Fibroblast of skin of abdomen (primary cell): ENCODE measurements around the gene SHANK1.

Source experiments
- DNase-seq: peaks from one replicate; pipeline ENCODE4 v3.0.0-alpha.2; 2013

Gene SHANK1

GRCh38 chr19:50679177-50680125, 40.2 kb downstream of the SHANK1 start:
- peak; percentile 60 for DNase-seq

GRCh38 chr19:50678323-50678722, 41.3 kb downstream of the SHANK1 start:
- no peak for DNase-seq

GRCh38 chr19:50677636-50678035, 42.0 kb downstream of the SHANK1 start:
- DNase-seq: no peak

GRCh38 chr19:50676625-50677197, 42.9 kb downstream of the SHANK1 start:
- no peak for DNase-seq

GRCh38 chr19:50673118-50673517, 46.5 kb downstream of the SHANK1 start:
- DNase-seq: no peak

- DNase-seq: no peak
These were observed 49.6 kb downstream of the SHANK1 start for GRCh38 chr19:50670102-50670380.

- peak; percentile 6 for DNase-seq
These were observed 50.1 kb downstream of the SHANK1 start for GRCh38 chr19:50669302-50670101.

- no peak for DNase-seq
These were observed 50.7 kb downstream of the SHANK1 start for GRCh38 chr19:50668879-50669278.

- no peak for DNase-seq
These were observed 51.2 kb downstream of the SHANK1 start for GRCh38 chr19:50668416-50668815.

- DNase-seq: no peak
These were observed 51.8 kb downstream of the SHANK1 start for GRCh38 chr19:50667759-50668231.

GRCh38 chr19:50667177-50667758, 52.3 kb downstream of the SHANK1 start:
- DNase-seq: no peak

- DNase-seq: no peak
These were observed 53.0 kb downstream of the SHANK1 start for GRCh38 chr19:50666346-50667176.

GRCh38 chr19:50664204-50664603, 55.4 kb downstream of the SHANK1 start:
- no peak for DNase-seq

- no peak for DNase-seq
These were observed 56.2 kb downstream of the SHANK1 start for GRCh38 chr19:50663482-50663790.

GRCh38 chr19:50662651-50663481, 56.7 kb downstream of the SHANK1 start:
- DNase-seq: no peak

- no peak for DNase-seq
These were observed 57.6 kb downstream of the SHANK1 start for GRCh38 chr19:50661766-50662650.

- DNase-seq: no peak
These were observed 58.6 kb downstream of the SHANK1 start for GRCh38 chr19:50661023-50661422.

- DNase-seq: no peak
These were observed 59.6 kb downstream of the SHANK1 start for GRCh38 chr19:50660088-50660366.

GRCh38 chr19:50659318-50660087, 60.1 kb downstream of the SHANK1 start:
- DNase-seq: no peak
